C4-2B (cell line): Measurements from ENCODE around the gene CYP2D6.
"Not testable (repeated sequence)": the region's sequence is repeated elsewhere in the genome, so short reads cannot be mapped to it uniquely, and the experiment has no call there.

ENCODE experiments used
- ZFX ChIP-seq: fragments of 450-650 bp; IDR thresholded peaks from 2 replicates; pipeline ENCODE4 v1.6.1; 2017
- TF ChIP-seq, protein P1 (sequence below): fragments of 450-650 bp; conservative IDR thresholded peaks from 2 replicates; pipeline ENCODE4 v1.5.1; 2017; ENCODE audit warnings: mild to moderate bottlenecking

DNA sequence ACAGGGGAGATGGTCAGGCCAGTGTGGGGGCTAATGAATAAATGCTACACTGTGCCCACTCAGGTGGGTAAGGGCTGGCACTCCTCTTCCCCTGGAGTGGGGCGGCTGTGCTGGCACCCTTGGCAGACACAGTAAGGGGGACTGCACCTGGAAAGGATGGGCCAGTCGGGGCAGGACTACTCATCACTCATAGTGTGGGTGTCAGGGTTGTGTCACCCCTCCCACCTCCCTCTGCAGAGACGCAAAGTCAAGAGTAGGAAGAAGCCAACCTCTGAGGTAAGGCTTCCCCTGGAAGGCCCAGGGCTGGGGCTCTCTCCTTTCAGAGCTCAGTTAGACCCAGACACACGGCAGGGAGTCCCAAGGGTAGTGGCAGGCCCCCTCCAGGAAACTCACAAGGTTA, 7.1 kb downstream of the CYP2D6 start:
- TF ChIP-seq, protein P1, sequence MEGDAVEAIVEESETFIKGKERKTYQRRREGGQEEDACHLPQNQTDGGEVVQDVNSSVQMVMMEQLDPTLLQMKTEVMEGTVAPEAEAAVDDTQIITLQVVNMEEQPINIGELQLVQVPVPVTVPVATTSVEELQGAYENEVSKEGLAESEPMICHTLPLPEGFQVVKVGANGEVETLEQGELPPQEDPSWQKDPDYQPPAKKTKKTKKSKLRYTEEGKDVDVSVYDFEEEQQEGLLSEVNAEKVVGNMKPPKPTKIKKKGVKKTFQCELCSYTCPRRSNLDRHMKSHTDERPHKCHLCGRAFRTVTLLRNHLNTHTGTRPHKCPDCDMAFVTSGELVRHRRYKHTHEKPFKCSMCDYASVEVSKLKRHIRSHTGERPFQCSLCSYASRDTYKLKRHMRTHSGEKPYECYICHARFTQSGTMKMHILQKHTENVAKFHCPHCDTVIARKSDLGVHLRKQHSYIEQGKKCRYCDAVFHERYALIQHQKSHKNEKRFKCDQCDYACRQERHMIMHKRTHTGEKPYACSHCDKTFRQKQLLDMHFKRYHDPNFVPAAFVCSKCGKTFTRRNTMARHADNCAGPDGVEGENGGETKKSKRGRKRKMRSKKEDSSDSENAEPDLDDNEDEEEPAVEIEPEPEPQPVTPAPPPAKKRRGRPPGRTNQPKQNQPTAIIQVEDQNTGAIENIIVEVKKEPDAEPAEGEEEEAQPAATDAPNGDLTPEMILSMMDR = not testable (repeated sequence)
- TF ChIP-seq ZFX = not testable (repeated sequence)
